ENCODE results near the gene PRKAG2.

Gene PRKAG2

GRCh38 chr7:151672716-151673115 is 204.2 kb downstream of the PRKAG2 start:
- Histone ChIP-seq H3K9me2 (replicated peaks; ENCODE audit: low read depth, low read length) (no peaks in the 10 kb centered on the region), H3K4me3 (ENCODE audit: low read length, poor library complexity, severe bottlenecking) (no peak overlapping the region), H3K9ac (ENCODE audit: low read depth, low read length, poor library complexity, severe bottlenecking) (peak overlapping the region; percentile 4), H3F3A (ENCODE audit: low read depth) (no peaks in the 10 kb centered on the region), H4K20me1 (ENCODE audit: insufficient read depth, low read length, poor library complexity, severe bottlenecking) (no peaks in the 10 kb centered on the region), H3K9me3 (ENCODE audit: insufficient read depth, low read depth, low read length) (no peaks in the 10 kb centered on the region), H3K79me2 (ENCODE audit: insufficient read depth, low read length) (no peaks in the 10 kb centered on the region), H2AFZ (ENCODE audit: low read length) (peak overlapping the region; percentile 23; the same call in 1 of the 2 replicates), H3K4me1 (ENCODE audit: insufficient read depth, low read length, poor library complexity, severe bottlenecking) (peaks cover 24% of the 10 kb centered on the region), H3K4me2 (ENCODE audit: low read depth, low read length, poor library complexity, severe bottlenecking) (peak overlapping the region; percentile 7), H3K36me3 (ENCODE audit: insufficient read depth, low read length) (no peaks in the 10 kb centered on the region), H3K27me3 (ENCODE audit: insufficient read depth, low read length, poor library complexity, severe bottlenecking) (no peaks in the 10 kb centered on the region)
- TF ChIP-seq EZH2phosphoT487 (IDR thresholded peaks at IDR 0.05; ENCODE audit: borderline replicate concordance): no peak
- no peak for TF ChIP-seq CTCF (conservative IDR thresholded peaks at IDR 0.05; ENCODE audit: low read length)

GRCh38 chr7:151671514-151671913 is 205.4 kb downstream of the PRKAG2 start:
- H3K9me3 ChIP-seq (ENCODE audit: insufficient read depth, low read depth, low read length): no peaks in the 10 kb centered on the region
- H3K4me1 ChIP-seq (ENCODE audit: insufficient read depth, low read length, poor library complexity, severe bottlenecking): peaks cover 31% of the 10 kb centered on the region
- H3K9ac ChIP-seq (ENCODE audit: low read depth, low read length, poor library complexity, severe bottlenecking): no peak overlapping the region
- no peaks in the 10 kb centered on the region for H3K36me3 ChIP-seq (ENCODE audit: insufficient read depth, low read length)
- H3F3A ChIP-seq (ENCODE audit: low read depth): no peaks in the 10 kb centered on the region; the same call in 1 of the 2 replicates
- H3K27me3 ChIP-seq (ENCODE audit: insufficient read depth, low read length, poor library complexity, severe bottlenecking): no peaks in the 10 kb centered on the region
- TF ChIP-seq CTCF (conservative IDR thresholded peaks at IDR 0.05; ENCODE audit: low read length) (no peak), EZH2phosphoT487 (IDR thresholded peaks at IDR 0.05; ENCODE audit: borderline replicate concordance) (no peak)
- no peak overlapping the region for H3K4me2 ChIP-seq (ENCODE audit: low read depth, low read length, poor library complexity, severe bottlenecking)
- no peak overlapping the region for H2AFZ ChIP-seq (ENCODE audit: low read length)
- H3K9me2 ChIP-seq (replicated peaks; ENCODE audit: low read depth, low read length): no peaks in the 10 kb centered on the region
- no peak overlapping the region for H3K4me3 ChIP-seq (ENCODE audit: low read length, poor library complexity, severe bottlenecking)
- H4K20me1 ChIP-seq (ENCODE audit: insufficient read depth, low read length, poor library complexity, severe bottlenecking): no peaks in the 10 kb centered on the region
- no peaks in the 10 kb centered on the region for H3K79me2 ChIP-seq (ENCODE audit: insufficient read depth, low read length)

- no peaks in the 10 kb centered on the region for H3K27me3 ChIP-seq (ENCODE audit: insufficient read depth, low read length, poor library complexity, severe bottlenecking)
- TF ChIP-seq CTCF (conservative IDR thresholded peaks at IDR 0.05; ENCODE audit: low read length) (no peak), EZH2phosphoT487 (IDR thresholded peaks at IDR 0.05; ENCODE audit: borderline replicate concordance) (no peak)
- H3K36me3 ChIP-seq (ENCODE audit: insufficient read depth, low read length): no peaks in the 10 kb centered on the region
- no peaks in the 10 kb centered on the region for H3K9me3 ChIP-seq (ENCODE audit: insufficient read depth, low read depth, low read length)
- H3K9me2 ChIP-seq (replicated peaks; ENCODE audit: low read depth, low read length): no peaks in the 10 kb centered on the region
- H3K79me2 ChIP-seq (ENCODE audit: insufficient read depth, low read length): no peaks in the 10 kb centered on the region
- H2AFZ ChIP-seq (ENCODE audit: low read length): no peak overlapping the region
- H3F3A ChIP-seq (ENCODE audit: low read depth): no peaks in the 10 kb centered on the region; the same call in 1 of the 2 replicates
- H3K9ac ChIP-seq (ENCODE audit: low read depth, low read length, poor library complexity, severe bottlenecking): no peak overlapping the region
- H3K4me2 ChIP-seq (ENCODE audit: low read depth, low read length, poor library complexity, severe bottlenecking): no peak overlapping the region
- H4K20me1 ChIP-seq (ENCODE audit: insufficient read depth, low read length, poor library complexity, severe bottlenecking): no peaks in the 10 kb centered on the region
- peaks cover 31% of the 10 kb centered on the region for H3K4me1 ChIP-seq (ENCODE audit: insufficient read depth, low read length, poor library complexity, severe bottlenecking)
- H3K4me3 ChIP-seq (ENCODE audit: low read length, poor library complexity, severe bottlenecking): no peak overlapping the region
Measured at GRCh38 chr7:151669762-151670161, 207.2 kb downstream of the PRKAG2 start.
